Fibroblast of pulmonary artery (primary cell): Measurements from ENCODE around the gene C6orf58.

Experiments
- DNase-seq: peaks from one replicate; pipeline ENCODE4 v3.0.0-alpha.2; 2010; ENCODE audit warnings: low read depth
- H3K4me3 ChIP-seq: replicated peaks from 2 replicates; pipeline ENCODE4 v1.5.1; 2011; ENCODE audit warnings: low read depth, mild to moderate bottlenecking, control low read depth, low read length, moderate library complexity
- TF ChIP-seq, protein P1 (sequence below): IDR thresholded peaks from 2 replicates; pipeline ENCODE4 v1.5.1; 2011; ENCODE audit warnings: mild to moderate bottlenecking, control low read depth, low read length, inconsistent platforms; ENCODE audit errors: missing control alignments

The C6orf58 gene

DNA sequence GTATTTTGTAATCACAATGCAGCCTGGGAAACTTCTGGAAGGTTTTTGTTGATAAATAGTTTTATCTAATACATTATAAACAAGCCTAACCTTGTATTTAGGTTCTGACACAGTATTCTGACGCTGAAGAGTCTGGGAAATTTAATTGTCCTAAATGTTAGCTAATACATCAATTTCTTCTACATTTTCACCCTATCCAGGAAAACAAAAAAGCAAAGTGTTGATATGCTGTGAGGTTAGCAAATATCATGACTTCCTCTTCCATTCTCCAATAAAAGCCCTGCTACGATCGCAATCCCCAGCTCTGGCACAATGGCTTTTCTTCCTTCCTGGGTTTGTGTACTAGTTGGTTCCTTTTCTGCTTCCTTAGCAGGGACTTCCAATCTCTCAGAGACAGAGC, at the start of gene C6orf58:
C6orf58 (plus strand) TSS at position 301 of the 400 bp plus-strand sequence; CDS start at position 313, 12 bp downstream.
- DNase-seq: no peak
- TF ChIP-seq, protein P1, sequence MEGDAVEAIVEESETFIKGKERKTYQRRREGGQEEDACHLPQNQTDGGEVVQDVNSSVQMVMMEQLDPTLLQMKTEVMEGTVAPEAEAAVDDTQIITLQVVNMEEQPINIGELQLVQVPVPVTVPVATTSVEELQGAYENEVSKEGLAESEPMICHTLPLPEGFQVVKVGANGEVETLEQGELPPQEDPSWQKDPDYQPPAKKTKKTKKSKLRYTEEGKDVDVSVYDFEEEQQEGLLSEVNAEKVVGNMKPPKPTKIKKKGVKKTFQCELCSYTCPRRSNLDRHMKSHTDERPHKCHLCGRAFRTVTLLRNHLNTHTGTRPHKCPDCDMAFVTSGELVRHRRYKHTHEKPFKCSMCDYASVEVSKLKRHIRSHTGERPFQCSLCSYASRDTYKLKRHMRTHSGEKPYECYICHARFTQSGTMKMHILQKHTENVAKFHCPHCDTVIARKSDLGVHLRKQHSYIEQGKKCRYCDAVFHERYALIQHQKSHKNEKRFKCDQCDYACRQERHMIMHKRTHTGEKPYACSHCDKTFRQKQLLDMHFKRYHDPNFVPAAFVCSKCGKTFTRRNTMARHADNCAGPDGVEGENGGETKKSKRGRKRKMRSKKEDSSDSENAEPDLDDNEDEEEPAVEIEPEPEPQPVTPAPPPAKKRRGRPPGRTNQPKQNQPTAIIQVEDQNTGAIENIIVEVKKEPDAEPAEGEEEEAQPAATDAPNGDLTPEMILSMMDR: no peak
- no peak within 1 kb of the TSS for H3K4me3 ChIP-seq

DNA sequence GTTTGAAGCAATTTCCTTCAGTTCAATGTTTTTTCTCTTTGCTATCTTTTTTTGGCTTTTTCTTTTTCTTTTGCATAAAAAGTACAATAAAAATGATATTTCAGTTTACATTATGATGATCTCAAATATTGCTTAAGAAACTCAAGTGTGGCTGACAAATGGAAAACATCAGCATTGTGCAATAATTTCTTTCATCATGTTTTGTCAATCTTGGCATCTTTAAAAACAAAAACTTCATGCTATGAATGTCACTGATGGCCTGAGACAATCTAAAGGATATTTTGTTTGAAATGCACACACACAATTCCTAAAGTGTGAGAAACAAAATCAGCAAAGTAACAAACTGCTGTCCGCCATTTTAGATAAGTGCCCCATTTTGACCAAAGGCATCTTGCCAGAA, 44.0 kb upstream of the C6orf58 start:
- DNase-seq: peak; percentile 63
- TF ChIP-seq, protein P1: no peak
- H3K4me3 ChIP-seq: no peak overlapping the region

GRCh38 chr6:127533736-127534135, 43.2 kb upstream of the C6orf58 start:
- TF ChIP-seq, protein P1: no peak
- no peak for DNase-seq
- no peak overlapping the region for H3K4me3 ChIP-seq

DNA sequence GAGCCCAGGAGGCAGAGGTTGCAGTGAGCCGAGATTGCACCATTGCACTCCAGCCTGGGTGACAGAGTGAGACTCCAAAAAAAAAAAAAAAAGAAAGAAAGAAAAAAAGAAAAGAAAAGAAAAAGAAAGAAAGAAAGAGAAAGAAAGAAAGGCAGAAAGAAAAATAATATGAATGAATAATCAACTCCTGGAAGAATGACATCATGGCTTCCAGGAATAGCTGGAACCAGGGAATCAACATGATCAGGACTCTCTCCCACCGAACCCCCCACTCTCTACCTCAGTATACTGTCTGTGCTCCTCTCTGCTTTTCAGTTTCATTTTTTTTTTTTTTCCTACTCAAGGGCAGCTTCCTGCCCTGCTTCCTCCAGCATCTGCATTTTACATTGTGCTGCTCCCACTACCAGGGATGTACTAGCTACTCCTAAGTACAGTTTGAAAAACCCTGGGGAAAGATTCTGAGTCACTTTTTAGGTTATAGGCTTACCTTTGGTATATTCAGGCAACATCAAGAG, 38.2 kb upstream of the C6orf58 start:
- TF ChIP-seq, protein P1: no peak

GRCh38 chr6:127539272-127539671, 37.7 kb upstream of the C6orf58 start:
- DNase-seq: peak; percentile 60
- H3K4me3 ChIP-seq: no peak overlapping the region
- TF ChIP-seq, protein P1: peak; percentile 33

More for the DNA sequence above, 38.2 kb upstream of the C6orf58 start:
- H3K4me3 ChIP-seq: no peak overlapping the region
- no peak for DNase-seq

GRCh38 chr6:127547215-127547614, 29.8 kb upstream of the C6orf58 start:
- no peak overlapping the region for H3K4me3 ChIP-seq
- peak; percentile 28 for DNase-seq
- TF ChIP-seq, protein P1: peak; percentile 42
